ENCODE data around the gene C16orf46. TPM values are rescaled to one million over a fixed set of nuclear protein-coding genes. Genes with fewer than 3 reads are reported as not detected.

C16orf46 gene
- total RNA-seq, 4 donors from 2014 or later: 3.1 to 14.2 (median 9.7) TPM

- no peaks in the 10 kb centered on the region for H3K9me3 ChIP-seq
- no peak overlapping the region for H3K4me3 ChIP-seq (replicated peaks in 1 of 3)
- peaks cover 3 to 8% of the 10 kb centered on the region in 2 donors for H3K4me1 ChIP-seq
- H3K36me3 ChIP-seq: no peaks in the 10 kb centered on the region
- no peak for TF ChIP-seq POLR2A (IDR thresholded peaks at IDR 0.05)
- TF ChIP-seq, protein P1, sequence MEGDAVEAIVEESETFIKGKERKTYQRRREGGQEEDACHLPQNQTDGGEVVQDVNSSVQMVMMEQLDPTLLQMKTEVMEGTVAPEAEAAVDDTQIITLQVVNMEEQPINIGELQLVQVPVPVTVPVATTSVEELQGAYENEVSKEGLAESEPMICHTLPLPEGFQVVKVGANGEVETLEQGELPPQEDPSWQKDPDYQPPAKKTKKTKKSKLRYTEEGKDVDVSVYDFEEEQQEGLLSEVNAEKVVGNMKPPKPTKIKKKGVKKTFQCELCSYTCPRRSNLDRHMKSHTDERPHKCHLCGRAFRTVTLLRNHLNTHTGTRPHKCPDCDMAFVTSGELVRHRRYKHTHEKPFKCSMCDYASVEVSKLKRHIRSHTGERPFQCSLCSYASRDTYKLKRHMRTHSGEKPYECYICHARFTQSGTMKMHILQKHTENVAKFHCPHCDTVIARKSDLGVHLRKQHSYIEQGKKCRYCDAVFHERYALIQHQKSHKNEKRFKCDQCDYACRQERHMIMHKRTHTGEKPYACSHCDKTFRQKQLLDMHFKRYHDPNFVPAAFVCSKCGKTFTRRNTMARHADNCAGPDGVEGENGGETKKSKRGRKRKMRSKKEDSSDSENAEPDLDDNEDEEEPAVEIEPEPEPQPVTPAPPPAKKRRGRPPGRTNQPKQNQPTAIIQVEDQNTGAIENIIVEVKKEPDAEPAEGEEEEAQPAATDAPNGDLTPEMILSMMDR (IDR thresholded peaks at IDR 0.05): no peak
- intact Hi-C loops (cut with DNase I): no loop called here
- H3K27ac ChIP-seq: no peak overlapping the region
- 93 to 96% methylated on average over 9 of the region's 9 CpGs for WGBS, 2 donors
- H3K27me3 ChIP-seq: no peaks in the 10 kb centered on the region
- DNase-seq: no peak
Measured at GRCh38 chr16:81101702-81102101, 24.7 kb upstream of the C16orf46 start.

DNA sequence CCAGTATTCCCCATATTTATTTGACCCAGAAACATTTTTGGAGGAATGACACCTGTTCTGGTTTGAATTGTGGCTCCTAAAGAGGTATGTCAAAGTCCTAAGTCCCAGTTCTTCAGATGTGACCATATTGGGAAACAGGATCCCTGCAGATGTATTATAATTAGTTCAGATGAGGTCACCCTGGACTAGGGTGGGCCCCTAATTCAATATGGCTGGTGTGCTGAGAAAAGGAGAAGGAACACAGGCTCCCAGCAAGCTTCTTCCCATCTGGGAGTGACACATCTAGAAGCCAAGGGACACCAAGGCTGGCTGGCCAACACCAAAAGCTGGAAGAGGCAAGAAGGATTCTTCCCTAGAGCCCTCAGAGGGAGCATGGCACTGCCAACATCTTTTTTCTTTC lies 22.9 kb upstream of the C16orf46 start:
- no peaks in the 10 kb centered on the region for H3K9me3 ChIP-seq
- no peaks in the 10 kb centered on the region for H3K27me3 ChIP-seq
- no peak overlapping the region for H3K4me3 ChIP-seq (replicated peaks in 1 of 3)
- H3K4me1 ChIP-seq: peaks cover 5 to 9% of the 10 kb centered on the region in 2 donors
- H3K36me3 ChIP-seq: no peaks in the 10 kb centered on the region
- no peak for TF ChIP-seq POLR2A (IDR thresholded peaks at IDR 0.05)
- TF ChIP-seq, protein P1 (IDR thresholded peaks at IDR 0.05): no peak
- intact Hi-C loops (cut with DNase I): loop anchor here (10.0 kb wide), 1 partner anchor 215 kb away; the partner anchor contains the start of gene GAN
- no peak overlapping the region for H3K27ac ChIP-seq
- DNase-seq: no peak

GRCh38 chr16:81097230-81097629 lies 20.2 kb upstream of the C16orf46 start:
- Histone ChIP-seq H3K27me3 (no peaks in the 10 kb centered on the region), H3K27ac (peak overlapping the region in 1 of 3 donors; percentile 43), H3K4me1 (peaks cover 16 to 19% of the 10 kb centered on the region in 2 donors), H3K9me3 (no peaks in the 10 kb centered on the region), H3K36me3 (no peaks in the 10 kb centered on the region), H3K4me3 (replicated peaks in 1 of 3) (no peak overlapping the region)
- WGBS, 2 donors: 67 to 79% methylated on average over 6 of the region's 6 CpGs
- TF ChIP-seq, protein P1 (IDR thresholded peaks at IDR 0.05): no peak
- no peak for TF ChIP-seq POLR2A (IDR thresholded peaks at IDR 0.05)
- no peak for DNase-seq
- intact Hi-C loops (cut with DNase I): loop anchor here (2.0 to 10.0 kb wide), 2 partner anchors 20 to 218 kb away; partner anchors contain the start of genes C16orf46 and GAN

DNA sequence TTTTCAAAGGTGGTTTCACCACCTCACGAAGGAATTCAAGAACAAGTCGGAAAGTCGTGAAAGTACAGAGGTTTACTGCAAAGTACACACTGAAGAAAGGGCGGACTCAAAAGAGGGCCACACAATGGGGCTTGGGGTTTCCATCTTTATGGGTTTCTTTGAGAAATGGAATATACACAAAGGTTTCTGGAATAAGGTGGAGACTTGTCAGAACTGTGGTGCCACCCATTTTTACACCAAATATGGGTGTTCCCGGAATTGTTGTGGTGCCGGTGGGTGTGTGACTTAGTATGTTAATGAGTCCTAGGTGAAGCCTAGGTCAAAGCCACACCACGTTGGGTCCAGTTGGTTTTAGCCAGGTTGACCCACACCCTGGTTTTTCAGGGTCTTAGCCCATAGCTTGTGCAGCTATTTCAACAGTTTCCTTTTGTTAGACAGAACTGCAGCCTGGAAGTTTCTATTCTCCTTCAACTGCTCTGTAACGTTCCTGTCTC lies 19.7 kb upstream of the C16orf46 start:
- no peak for DNase-seq
- no peaks in the 10 kb centered on the region for H3K9me3 ChIP-seq
- no peak for TF ChIP-seq POLR2A (IDR thresholded peaks at IDR 0.05)
- TF ChIP-seq, protein P1 (IDR thresholded peaks at IDR 0.05): no peak
- no peaks in the 10 kb centered on the region for H3K36me3 ChIP-seq
- intact Hi-C loops (cut with DNase I): loop anchor here (2.0 to 10.0 kb wide), 2 partner anchors 20 to 218 kb away; partner anchors contain the start of genes C16orf46 and GAN
- peak overlapping the region in 2 of 3 donors; percentile 42 to 43 for H3K27ac ChIP-seq
- WGBS, 2 donors: 52 to 57% methylated on average over 8 of the region's 8 CpGs
- H3K4me1 ChIP-seq: peaks cover 20 to 23% of the 10 kb centered on the region in 2 donors
- no peaks in the 10 kb centered on the region for H3K27me3 ChIP-seq
- H3K4me3 ChIP-seq (replicated peaks in 1 of 3): no peak overlapping the region

DNA sequence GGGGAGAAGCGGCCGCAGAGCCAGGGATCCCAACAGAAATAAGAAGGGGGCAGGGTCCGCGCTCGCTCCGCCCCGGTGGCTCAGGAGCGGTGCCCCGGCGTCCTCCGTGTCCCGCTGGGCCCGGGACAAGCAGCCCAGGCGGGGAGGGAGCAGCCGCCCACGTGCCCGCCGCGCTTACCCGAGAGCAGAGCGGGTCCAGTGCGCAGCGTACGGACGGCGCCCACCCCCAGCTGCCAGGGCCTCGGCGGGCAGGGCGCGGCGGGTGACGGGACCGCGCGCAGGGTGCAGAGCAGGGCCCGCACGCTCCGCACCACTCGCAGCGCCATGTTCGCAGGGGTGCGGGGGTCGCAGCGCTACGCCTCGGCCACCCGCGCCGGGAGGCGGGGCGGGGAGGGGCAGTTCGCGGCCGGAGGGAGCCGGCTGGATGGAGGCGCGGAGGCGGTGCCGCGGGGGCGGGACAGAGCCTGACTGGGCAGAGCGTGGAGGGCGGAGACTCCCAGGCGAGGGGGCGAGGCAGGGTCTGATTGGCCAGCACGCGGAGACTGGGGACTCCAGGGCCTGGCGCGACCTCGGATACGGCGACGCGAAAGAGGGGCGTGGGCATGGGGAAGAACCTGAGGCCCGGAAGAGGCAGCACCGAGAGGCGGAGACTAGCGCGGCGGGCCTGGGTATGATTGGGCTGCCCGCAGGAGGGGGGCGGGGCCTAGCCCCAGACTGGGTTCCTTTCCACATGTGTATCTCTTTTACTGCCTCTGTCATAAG lies 19.1 kb upstream of the C16orf46 start, which contains the start of gene GCSH:
Gene GCSH (minus strand): TSS at position 443 of the 762 bp plus-strand sequence. CDS start 117 bp downstream, at position 326.
- H3K9me3 ChIP-seq: no peaks in the 10 kb centered on the region
- H3K36me3 ChIP-seq: no peaks in the 10 kb centered on the region
- H3K4me3 ChIP-seq (replicated peaks in 1 of 3): peak within 1 kb of the TSS; percentile 37 to 62 (median 61)
- intact Hi-C loops (cut with DNase I): loop anchor here (2.0 to 10.0 kb wide), 2 partner anchors 19 to 219 kb away; partner anchors contain the start of genes C16orf46 and GAN
- TF ChIP-seq, protein P1 (IDR thresholded peaks at IDR 0.05): no peak
- TF ChIP-seq POLR2A (IDR thresholded peaks at IDR 0.05): peak in 1 of 2 donors; percentile 76
- peaks cover 23 to 29% of the 10 kb centered on the region in 2 donors for H3K4me1 ChIP-seq
- no peaks in the 10 kb centered on the region for H3K27me3 ChIP-seq
- peak; percentile 100 for DNase-seq
- peak within 1 kb of the TSS; percentile 76 to 87 (median 87) for H3K27ac ChIP-seq
- WGBS, 2 donors: 0 to 1% methylated on average over 10 to 37 of the region's 83 CpGs
